Right atrium auricular region (tissue), 2 donors: ENCODE results near the gene ALOX15B. TPM values are rescaled to one million over a fixed set of nuclear protein-coding genes. Genes with fewer than 3 reads are reported as not detected.

Experiments used
- DNase-seq: peaks from one replicate; pipeline ENCODE4 v3.0.0-alpha.2; 2019; ENCODE audit warnings: low spot score
- H3K27ac ChIP-seq, 2 donors: fragments of 200-600 bp; sonication (generic); 1 replicate in 1 of 2; 2 replicates in 1 of 2; pipeline ENCODE4 v1.5.1; 2016 to 2019
- H3K27me3 ChIP-seq, 2 donors: fragments of 200-600 bp; sonication (generic); one replicate each; pipeline versions ENCODE4 v1.5.1 to v1.6.0; 2017 to 2019
- H3K36me3 ChIP-seq: fragments of 200-600 bp; sonication (generic); one replicate; pipeline ENCODE4 v1.5.1; 2016
- H3K4me1 ChIP-seq, 2 donors: fragments of 200-600 bp; sonication (generic); one replicate each; pipeline versions ENCODE4 v1.5.1 to v1.6.0; 2017 to 2019
- H3K4me3 ChIP-seq, 2 donors: fragments of 200-600 bp; sonication (generic); 1 replicate in 1 of 2; 2 replicates in 1 of 2; pipeline ENCODE4 v1.5.1; 2017 to 2019; ENCODE audit warnings: mild to moderate bottlenecking in 1 of 2, moderate library complexity in 1 of 2
- H3K9me3 ChIP-seq, 2 donors: fragments of 200-600 bp; sonication (generic); one replicate each; pipeline ENCODE4 v1.5.1; 2019
- CTCF ChIP-seq, 2 donors: fragments of 200-600 bp; sonication (generic); IDR thresholded peaks; one replicate each; pipeline ENCODE4 v1.5.1; 2019; ENCODE audit warnings: antibody characterized with exemption in 2 of 2
- total RNA-seq, 2 donors: library from RNA; depleted of rRNA; stranded (reverse); fragments of >200 nt; gene quantifications; one replicate each; pipeline ENCODE4 v1.1.0, GENCODE V29; 2016

ALOX15B gene
- total RNA-seq, 2 donors from 2014 or later = 1.2 to 1.8 TPM

GRCh38 chr17:8004899-8005298, 34.0 kb upstream of the ALOX15B start:
- H3K36me3 ChIP-seq = no peaks in the 10 kb centered on the region
- no peaks in the 10 kb centered on the region for H3K9me3 ChIP-seq
- DNase-seq = no peak
- peaks cover 0 to 22% of the 10 kb centered on the region in 2 donors for H3K27me3 ChIP-seq
- H3K27ac ChIP-seq = no peak overlapping the region
- no peak overlapping the region for H3K4me3 ChIP-seq
- H3K4me1 ChIP-seq = peaks cover 0 to 15% of the 10 kb centered on the region in 2 donors
- TF ChIP-seq CTCF (IDR thresholded peaks at IDR 0.05) = no peak

- H3K27me3 ChIP-seq = peaks cover 0 to 22% of the 10 kb centered on the region in 2 donors
These were observed 33.5 kb upstream of the ALOX15B start for GRCh38 chr17:8005357-8005756.

DNA sequence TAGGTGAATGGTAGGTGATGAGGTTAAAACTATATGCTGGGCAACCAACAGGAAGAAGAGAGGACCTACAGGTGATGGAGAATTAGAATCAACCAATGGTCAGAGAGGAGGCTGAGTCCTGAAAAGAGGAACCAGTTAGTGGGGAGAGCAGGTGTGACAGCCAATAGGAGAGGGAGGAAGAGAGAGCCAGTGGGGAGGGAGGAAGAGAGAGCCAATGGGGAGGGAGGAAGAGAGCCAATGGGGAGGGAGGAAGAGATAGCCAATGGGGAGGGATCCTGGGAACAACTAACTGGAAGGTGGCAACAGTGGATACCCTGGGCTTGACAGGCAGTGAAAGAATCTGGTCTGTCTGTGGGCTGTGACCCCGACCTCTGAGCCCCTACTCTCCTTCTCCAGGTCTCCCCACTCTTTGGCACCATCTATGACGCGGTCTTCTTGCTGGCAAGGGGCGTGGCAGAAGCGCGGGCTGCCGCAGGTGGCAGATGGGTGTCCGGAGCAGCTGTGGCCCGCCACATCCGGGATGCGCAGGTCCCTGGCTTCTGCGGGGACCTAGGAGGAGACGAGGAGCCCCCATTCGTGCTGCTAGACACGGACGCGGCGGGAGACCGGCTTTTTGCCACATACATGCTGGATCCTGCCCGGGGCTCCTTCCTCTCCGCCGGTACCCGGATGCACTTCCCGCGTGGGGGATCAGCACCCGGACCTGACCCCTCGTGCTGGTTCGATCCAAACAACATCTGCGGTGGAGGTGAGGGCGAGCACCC, 32.7 kb upstream of the ALOX15B start:
- no peak overlapping the region for H3K27ac ChIP-seq
- no peak overlapping the region for H3K4me3 ChIP-seq
- DNase-seq = no peak
- H3K27me3 ChIP-seq = peaks cover 0 to 22% of the 10 kb centered on the region in 2 donors
- no peak for TF ChIP-seq CTCF (IDR thresholded peaks at IDR 0.05)
- H3K4me1 ChIP-seq = peaks cover 0 to 15% of the 10 kb centered on the region in 2 donors
- no peaks in the 10 kb centered on the region for H3K9me3 ChIP-seq
- H3K36me3 ChIP-seq = no peaks in the 10 kb centered on the region

More at GRCh38 chr17:8005357-8005756, 33.5 kb upstream of the ALOX15B start:
- no peak overlapping the region for H3K27ac ChIP-seq
- no peak for DNase-seq
- no peaks in the 10 kb centered on the region for H3K9me3 ChIP-seq
- no peaks in the 10 kb centered on the region for H3K36me3 ChIP-seq
- H3K4me1 ChIP-seq = peaks cover 0 to 15% of the 10 kb centered on the region in 2 donors
- no peak overlapping the region for H3K4me3 ChIP-seq
- no peak for TF ChIP-seq CTCF (IDR thresholded peaks at IDR 0.05)

GRCh38 chr17:8006836-8007680, 31.8 kb upstream of the ALOX15B start:
- Histone ChIP-seq H3K4me3 (no peak overlapping the region), H3K27me3 (peaks cover 0 to 20% of the 10 kb centered on the region in 2 donors), H3K36me3 (no peaks in the 10 kb centered on the region), H3K4me1 (peaks cover 0 to 15% of the 10 kb centered on the region in 2 donors), H3K27ac (no peak overlapping the region), H3K9me3 (no peaks in the 10 kb centered on the region)
- TF ChIP-seq CTCF (IDR thresholded peaks at IDR 0.05) = no peak
- no peak for DNase-seq

DNA sequence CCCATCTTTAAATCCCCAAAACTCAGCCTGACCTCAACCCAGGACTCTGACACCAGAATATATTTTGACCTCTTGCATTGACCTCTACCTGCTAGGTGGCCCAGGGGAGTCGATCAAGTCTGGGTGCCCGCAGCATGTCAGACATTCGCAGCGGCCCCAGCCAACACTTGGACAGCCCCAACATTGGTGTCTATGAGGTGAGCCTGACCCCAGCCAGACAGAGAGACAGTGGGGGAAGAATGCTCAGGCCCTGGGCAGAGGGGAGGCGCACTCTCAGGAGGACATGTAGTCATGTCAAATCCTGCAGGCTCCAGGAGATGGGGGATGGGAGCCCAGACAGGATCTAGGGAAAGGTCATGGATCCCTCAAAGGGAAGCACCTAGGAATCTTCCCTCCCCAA, 31.0 kb upstream of the ALOX15B start:
- Histone ChIP-seq H3K27me3 (peaks cover 0 to 12% of the 10 kb centered on the region in 2 donors), H3K4me3 (no peak overlapping the region), H3K36me3 (no peaks in the 10 kb centered on the region), H3K9me3 (no peaks in the 10 kb centered on the region), H3K27ac (no peak overlapping the region), H3K4me1 (peaks cover 0 to 9% of the 10 kb centered on the region in 2 donors)
- TF ChIP-seq CTCF (IDR thresholded peaks at IDR 0.05) = no peak
- no peak for DNase-seq
